IPS-NIHi7 (cell line): ENCODE data around the gene FBLN5.
A peak's percentile ranks its signal among the peaks of the same experiment; 100 is the strongest.
"Not testable (repeated sequence)": the region's sequence is repeated elsewhere in the genome, so short reads cannot be mapped to it uniquely, and the experiment has no call there.

Source experiments
- DNase-seq: peaks from one replicate; pipeline ENCODE4 v3.0.0; 2012; ENCODE audit warnings: mixed read lengths; ENCODE audit errors: extremely low spot score

Gene FBLN5

GRCh38 chr14:91904956-91905645 lies 42.4 kb downstream of the FBLN5 start:
- DNase-seq, result no peak

GRCh38 chr14:91904483-91904882 lies 43.0 kb downstream of the FBLN5 start:
- no peak for DNase-seq

GRCh38 chr14:91903070-91903469 lies 44.4 kb downstream of the FBLN5 start:
- DNase-seq, result no peak

- DNase-seq, result no peak
Observed at GRCh38 chr14:91902336-91902735, 45.2 kb downstream of the FBLN5 start.

- no peak for DNase-seq
Observed at GRCh38 chr14:91901449-91902226, 45.9 kb downstream of the FBLN5 start.

- no peak for DNase-seq
Observed at GRCh38 chr14:91899806-91900205, 47.7 kb downstream of the FBLN5 start.

- DNase-seq, result no peak
Observed at GRCh38 chr14:91899213-91899612, 48.3 kb downstream of the FBLN5 start.

- no peak for DNase-seq
Observed at GRCh38 chr14:91898372-91898771, 49.1 kb downstream of the FBLN5 start.

GRCh38 chr14:91897716-91898115 lies 49.8 kb downstream of the FBLN5 start:
- not testable (repeated sequence) for DNase-seq

- no peak for DNase-seq
Observed at GRCh38 chr14:91897106-91897701, 50.3 kb downstream of the FBLN5 start.

GRCh38 chr14:91896419-91896818 lies 51.1 kb downstream of the FBLN5 start:
- no peak for DNase-seq

GRCh38 chr14:91893669-91894068 lies 53.8 kb downstream of the FBLN5 start:
- DNase-seq, result no peak

GRCh38 chr14:91893007-91893406 lies 54.5 kb downstream of the FBLN5 start:
- DNase-seq, result peak; percentile 85

GRCh38 chr14:91891721-91892220 lies 55.7 kb downstream of the FBLN5 start:
- DNase-seq, result no peak

GRCh38 chr14:91891101-91891500 lies 56.4 kb downstream of the FBLN5 start:
- no peak for DNase-seq

- DNase-seq, result no peak
Observed at GRCh38 chr14:91890291-91890749, 57.2 kb downstream of the FBLN5 start.

- DNase-seq, result no peak
Observed at GRCh38 chr14:91889477-91890211, 57.9 kb downstream of the FBLN5 start.

GRCh38 chr14:91888641-91889476 lies 58.6 kb downstream of the FBLN5 start:
- no peak for DNase-seq

- no peak for DNase-seq
Observed at GRCh38 chr14:91886961-91887360, 60.5 kb downstream of the FBLN5 start.

GRCh38 chr14:91885839-91886238 lies 61.7 kb downstream of the FBLN5 start:
- no peak for DNase-seq
